HepG2 (cell line): ENCODE measurements around the gene CHST10. TPM values are rescaled to one million over a fixed set of nuclear protein-coding genes. Genes with fewer than 3 reads are reported as not detected.

ENCODE experiments used
- ATAC-seq: fragments of 200-7000 bp; cut with Tn5 transposase; 3 replicates; pipeline ENCODE4 v1.9.1; 2020; ENCODE audit warnings: mild to moderate bottlenecking, moderate library complexity
- BruUV-seq: library from RNA; stranded (reverse); fragments of 400-500 nt; replicated peaks from 2 replicates; lab custom pipeline; 2021; lab: Mats Ljungman, UMichigan
- CTCF ChIA-PET: fragments of 300-600 bp; formaldehyde crosslinking; extraction: SDS; loops from one replicate; lab custom pipeline; 2021; ENCODE audit warnings: low total read pairs, inconsistent platforms, low intra/inter-chr PET ratio; lab: Yijun Ruan, JAX
- POLR2A ChIA-PET: fragments of 350-600 bp; sonication (Branson Sonifier 250); formaldehyde crosslinking; loops from one replicate; lab custom pipeline; 2020; ENCODE audit warnings: antibody characterized with exemption, inconsistent platforms; lab: Yijun Ruan, JAX
- DNase-seq: peaks from one replicate; pipeline ENCODE4 v3.0.0-alpha.2; 2015; ENCODE audit warnings: low spot score
- FAIRE-seq: peaks from 3 replicates; lab custom pipeline; 2011; peaks lifted over from hg19 to GRCh38; lab: Jason Lieb, UNC
- H2AFZ ChIP-seq: one replicate; pipeline ENCODE4 v1.6.1; 2011; ENCODE audit warnings: low read length, inconsistent platforms
- H3K27ac ChIP-seq: fragments of 300-600 bp; 3 replicates; pipeline ENCODE4 v1.8.0; 2011; ENCODE audit warnings: mixed run types, mild to moderate bottlenecking, mixed read lengths, low read length, inconsistent platforms; ENCODE audit not compliant: insufficient read depth; ENCODE audit errors: extremely low read length
- H3K27me3 ChIP-seq, 2 experiments: fragments of 200-600 bp in 1 of 2; 2 replicates in 1 of 2; 3 replicates in 1 of 2; pipeline versions ENCODE4 v1.6.0 to v1.8.0; 2011; ENCODE audit warnings: low read length in 2 of 2, mild to moderate bottlenecking in 2 of 2, moderate library complexity in 2 of 2, inconsistent platforms in 1 of 2; ENCODE audit not compliant: insufficient read depth in 2 of 2, control insufficient read depth in 1 of 2
- H3K36me3 ChIP-seq, 2 experiments: fragments of 200-600 bp in 1 of 2; replicated peaks in 1 of 2; 2 replicates in 1 of 2; 3 replicates in 1 of 2; pipeline versions ENCODE4 v1.5.1 to v1.8.0; 2011; ENCODE audit warnings: low read length in 2 of 2, inconsistent platforms in 1 of 2; ENCODE audit not compliant: insufficient read depth in 2 of 2, control insufficient read depth in 1 of 2
- H3K4me1 ChIP-seq: 2 replicates; pipeline ENCODE4 v1.5.1; 2012; ENCODE audit warnings: low read length, inconsistent platforms; ENCODE audit not compliant: insufficient read depth
- H3K4me2 ChIP-seq: 2 replicates; pipeline ENCODE4 v1.6.0; 2011; ENCODE audit warnings: low read depth, low read length, inconsistent platforms
- H3K4me3 ChIP-seq, 3 experiments: fragments of 200-600 bp in 1 of 3; sonication (generic), shearing (Covaris generic) in 1 of 3; replicated peaks in 1 of 3; 2 replicates each; pipeline ENCODE4 v1.5.1; 2011 to 2016; ENCODE audit warnings: low read length in 3 of 3, inconsistent platforms in 2 of 3, low read depth in 2 of 3, mild to moderate bottlenecking in 2 of 3, control low read depth in 1 of 3, mixed read lengths in 1 of 3; ENCODE audit not compliant: insufficient read depth in 1 of 3
- H3K79me2 ChIP-seq: one replicate; pipeline ENCODE4 v1.6.1; 2011; ENCODE audit warnings: low read length, inconsistent platforms; ENCODE audit not compliant: insufficient read depth
- H3K9ac ChIP-seq: 2 replicates; pipeline ENCODE4 v1.6.0; 2011; ENCODE audit warnings: mild to moderate bottlenecking, low read depth, low read length, inconsistent platforms; ENCODE audit not compliant: insufficient read depth
- H3K9me3 ChIP-seq: 2 replicates; pipeline ENCODE4 v1.5.1; 2012; ENCODE audit warnings: mild to moderate bottlenecking, low read length
- H4K20me1 ChIP-seq: 2 replicates; pipeline ENCODE4 v1.6.0; 2011; ENCODE audit warnings: inconsistent platforms, mild to moderate bottlenecking, low read length, moderate library complexity; ENCODE audit not compliant: insufficient read depth
- AGO1 ChIP-seq: fragments of 200-400 bp; formaldehyde crosslinking; IDR thresholded peaks from 2 replicates; pipeline ENCODE4 v1.6.1; 2017; ENCODE audit warnings: mild to moderate bottlenecking, low read depth, low read length, moderate library complexity; ENCODE audit not compliant: poor library complexity, severe bottlenecking
- DDIT3 ChIP-seq: sonication (generic); formaldehyde crosslinking; IDR thresholded peaks from 2 replicates; pipeline ENCODE4 v1.4.0; 2020; ENCODE audit warnings: mild to moderate bottlenecking, missing genetic modification reagents
- NR2F2 ChIP-seq: IDR thresholded peaks from 2 replicates; pipeline ENCODE4 v1.6.1; 2012; ENCODE audit warnings: low read depth, inconsistent platforms, borderline replicate concordance
- PITX1 ChIP-seq: sonication (generic); formaldehyde crosslinking; IDR thresholded peaks from 2 replicates; pipeline ENCODE4 v1.5.1; 2020; ENCODE audit warnings: mild to moderate bottlenecking, missing genetic modification reagents
- ZNF230 ChIP-seq: sonication (generic); formaldehyde crosslinking; IDR thresholded peaks from 2 replicates; pipeline ENCODE4 v1.4.0; 2020; ENCODE audit warnings: mild to moderate bottlenecking, missing genetic modification reagents
- ZNF329 ChIP-seq: sonication (generic); formaldehyde crosslinking; IDR thresholded peaks from 2 replicates; pipeline ENCODE4 v1.9.0; 2021; ENCODE audit warnings: low read depth, mild to moderate bottlenecking, missing genetic modification reagents
- ZNF33B ChIP-seq: sonication (generic); formaldehyde crosslinking; IDR thresholded peaks from 2 replicates; pipeline ENCODE4 v1.5.1; 2020; ENCODE audit warnings: mild to moderate bottlenecking, missing genetic modification reagents
- ZNF484 ChIP-seq: sonication (generic); formaldehyde crosslinking; IDR thresholded peaks from 2 replicates; pipeline ENCODE4 v1.5.1; 2020; ENCODE audit warnings: mild to moderate bottlenecking, low read depth, missing genetic modification reagents, borderline replicate concordance
- ZNF567 ChIP-seq: sonication (generic); formaldehyde crosslinking; IDR thresholded peaks from 2 replicates; pipeline ENCODE4 v1.8.1; 2023; ENCODE audit warnings: mild to moderate bottlenecking, missing genetic modification reagents, borderline replicate concordance
- ZNF572 ChIP-seq: sonication (generic); formaldehyde crosslinking; IDR thresholded peaks from 2 replicates; pipeline ENCODE4 v1.5.1; 2020; ENCODE audit warnings: mild to moderate bottlenecking, missing genetic modification reagents
- ZNF614 ChIP-seq: IDR thresholded peaks from 2 replicates; pipeline ENCODE4 v1.6.1; 2018; ENCODE audit warnings: missing biosample characterization, missing genetic modification reagents, inconsistent platforms, borderline replicate concordance
- ZSCAN21 ChIP-seq: sonication (generic); formaldehyde crosslinking; IDR thresholded peaks from 2 replicates; pipeline ENCODE4 v1.8.0; 2022; ENCODE audit warnings: mild to moderate bottlenecking, missing genetic modification reagents, moderate library complexity, borderline replicate concordance
- WGBS: methylation state at CpG from one replicate; pipeline ENCODE4 v1.1.6; 2017; ENCODE audit warnings: low lambda C conversion rate; 5-methylcytosine and 5-hydroxymethylcytosine counted together
- in situ Hi-C: cut with HindIII; loops from 2 replicates; pipeline ENCODE4 v1.10.0; 2017; ENCODE audit warnings: low pct_unique_long_range_greater_than_20kb; ENCODE audit not compliant: extremely low pct_ligation_motif_present
- intact Hi-C: fragments of 100-400 bp; cut with micrococcal nuclease; formaldehyde crosslinking; loops from one replicate; pipeline ENCODE4 v1.10.0; 2022; ENCODE audit not compliant: unreplicated experiment
- polyA plus RNA-seq, 8 experiments: library from polyadenylated mRNA; depleted of rRNA in 3 of 8; stranded (reverse) in 7 of 8; unstranded in 1 of 8; fragments of >200 nt; fragmentation: Illumina TruSeq in 4 of 8; extraction: Trizol in 4 of 8; gene quantifications; 2 replicates each; pipeline versions ENCODE4 v1.2.1 to v1.2.3, GENCODE V29; 2011 to 2016; ENCODE audit warnings: low read depth in 4 of 8, missing spikeins in 1 of 8, mixed read lengths in 1 of 8; ENCODE audit not compliant: insufficient read depth in 1 of 8
- total RNA-seq, 5 experiments: library from RNA; depleted of rRNA; stranded (reverse); fragments of >200 nt; fragmentation: Illumina TruSeq; extraction: Trizol; gene quantifications; 2 replicates each; pipeline ENCODE4 v1.2.3, GENCODE V29; 2016; ENCODE audit warnings: low read depth in 1 of 5
- TF ChIP-seq, protein P1 (sequence below): sonication (generic); formaldehyde crosslinking; conservative IDR thresholded peaks from 2 replicates; pipeline ENCODE4 v1.4.0; 2020; ENCODE audit warnings: missing genetic modification reagents
- TF ChIP-seq, protein P2 (sequence below): sonication (generic); formaldehyde crosslinking; IDR thresholded peaks from 2 replicates; pipeline ENCODE4 v1.4.0; 2020; ENCODE audit warnings: mild to moderate bottlenecking, low read depth, missing genetic modification reagents

The CHST10 gene
- total and polyA plus RNA-seq, 2 of the 13 experiments (the other 11 are each of a cell fraction or from before 2014, with no cell fraction given): 10.5 to 14.2 TPM

DNA sequence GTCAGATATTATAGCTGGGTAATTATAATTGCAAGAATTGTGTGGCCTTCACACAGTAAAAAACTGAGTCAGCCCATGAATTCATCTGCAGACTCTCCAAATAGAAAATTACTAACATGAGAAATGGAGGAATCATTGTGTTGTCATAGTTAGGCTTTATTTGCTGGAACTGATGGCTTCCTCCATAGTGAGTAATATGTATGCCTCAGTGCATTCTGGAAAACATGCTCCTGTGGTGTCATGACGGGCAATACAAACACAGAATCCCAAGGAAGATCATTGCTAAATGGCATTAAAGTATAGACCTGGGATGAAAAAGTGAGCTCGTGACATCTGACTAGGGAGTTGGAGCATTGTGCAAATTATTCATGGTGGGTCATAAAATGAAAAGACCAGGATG is 29.2 kb upstream of the CHST10 start:
- Histone ChIP-seq H3K4me1 (no peaks in the 10 kb centered on the region), H3K36me3 (no peaks in the 10 kb centered on the region), H3K79me2 (no peaks in the 10 kb centered on the region), H3K27ac (no peak overlapping the region), H3K27me3 (peaks cover 0 to 22% of the 10 kb centered on the region in 2 experiments; a peak in 3 of 5 replicates), H3K4me2 (no peak overlapping the region), H3K9me3 (no peaks in the 10 kb centered on the region), H4K20me1 (no peaks in the 10 kb centered on the region), H3K4me3 (no peak overlapping the region), H3K9ac (no peak overlapping the region), H2AFZ (no peak overlapping the region)
- BruUV-seq: no TSS peak
- intact Hi-C loops (no loop called here), in situ Hi-C loops (no loop called here)
- no peak for ATAC-seq
- ChIA-PET POLR2A (no interaction called here), CTCF (no interaction called here)
- DNase-seq: no peak
- TF ChIP-seq ZNF572 (CRISPR knock-in tag) (no peak), ZNF567 (no peak), PITX1 (CRISPR knock-in tag) (no peak), ZSCAN21 (CRISPR knock-in tag) (no peak), NR2F2 (no peak)
- WGBS: 2% methylated on average over 2 of the region's 2 CpGs
- no peak for FAIRE-seq

DNA sequence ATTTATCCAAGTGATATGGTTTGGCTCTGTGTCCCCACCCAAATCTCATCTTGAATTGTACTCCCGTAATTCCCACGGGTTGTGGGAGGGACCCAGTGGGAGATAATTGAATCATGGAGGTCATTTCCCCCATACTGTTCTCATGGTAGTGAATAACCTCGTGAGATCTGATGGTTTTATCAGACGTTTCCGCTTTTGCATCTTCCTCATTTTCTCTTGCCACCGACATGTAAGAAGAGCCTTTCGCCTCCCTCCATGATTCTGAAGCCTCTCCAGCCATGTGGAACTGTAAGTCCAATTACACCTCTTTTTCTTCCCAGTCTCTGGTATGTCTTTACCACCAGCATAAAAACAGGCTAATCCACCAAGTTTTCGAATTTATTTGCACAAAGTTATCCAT is 20.3 kb upstream of the CHST10 start:
- H3K9ac ChIP-seq: no peak overlapping the region
- in situ Hi-C loops: no loop called here
- no peaks in the 10 kb centered on the region for H3K9me3 ChIP-seq
- H3K27me3 ChIP-seq: peaks cover 1 to 15% of the 10 kb centered on the region in 2 experiments; a peak in 3 of 5 replicates
- no peak overlapping the region for H3K4me3 ChIP-seq
- no TSS peak for BruUV-seq
- no peak overlapping the region for H3K4me2 ChIP-seq
- H4K20me1 ChIP-seq: no peaks in the 10 kb centered on the region
- no peak for DNase-seq
- POLR2A ChIA-PET: no interaction called here
- no peaks in the 10 kb centered on the region for H3K4me1 ChIP-seq
- H2AFZ ChIP-seq: no peak overlapping the region
- no peak overlapping the region for H3K27ac ChIP-seq
- no peaks in the 10 kb centered on the region for H3K36me3 ChIP-seq
- no peak for FAIRE-seq
- 34% methylated on average over 8 of the region's 8 CpGs for WGBS
- no peaks in the 10 kb centered on the region for H3K79me2 ChIP-seq
- ATAC-seq: no peak
- intact Hi-C loops: no loop called here
- CTCF ChIA-PET: no interaction called here
- no peak for TF ChIP-seq ZNF614 (CRISPR knock-in tag)
- no peak for TF ChIP-seq DDIT3
- TF ChIP-seq ZNF329: no peak
- no peak for TF ChIP-seq ZNF484 (CRISPR knock-in tag)
- TF ChIP-seq ZNF33B (CRISPR knock-in tag): no peak
- TF ChIP-seq, protein P1, sequence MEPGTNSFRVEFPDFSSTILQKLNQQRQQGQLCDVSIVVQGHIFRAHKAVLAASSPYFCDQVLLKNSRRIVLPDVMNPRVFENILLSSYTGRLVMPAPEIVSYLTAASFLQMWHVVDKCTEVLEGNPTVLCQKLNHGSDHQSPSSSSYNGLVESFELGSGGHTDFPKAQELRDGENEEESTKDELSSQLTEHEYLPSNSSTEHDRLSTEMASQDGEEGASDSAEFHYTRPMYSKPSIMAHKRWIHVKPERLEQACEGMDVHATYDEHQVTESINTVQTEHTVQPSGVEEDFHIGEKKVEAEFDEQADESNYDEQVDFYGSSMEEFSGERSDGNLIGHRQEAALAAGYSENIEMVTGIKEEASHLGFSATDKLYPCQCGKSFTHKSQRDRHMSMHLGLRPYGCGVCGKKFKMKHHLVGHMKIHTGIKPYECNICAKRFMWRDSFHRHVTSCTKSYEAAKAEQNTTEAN (CRISPR knock-in tag): no peak
- no peak for TF ChIP-seq AGO1
- TF ChIP-seq ZNF230 (CRISPR knock-in tag): no peak
- TF ChIP-seq, protein P2, sequence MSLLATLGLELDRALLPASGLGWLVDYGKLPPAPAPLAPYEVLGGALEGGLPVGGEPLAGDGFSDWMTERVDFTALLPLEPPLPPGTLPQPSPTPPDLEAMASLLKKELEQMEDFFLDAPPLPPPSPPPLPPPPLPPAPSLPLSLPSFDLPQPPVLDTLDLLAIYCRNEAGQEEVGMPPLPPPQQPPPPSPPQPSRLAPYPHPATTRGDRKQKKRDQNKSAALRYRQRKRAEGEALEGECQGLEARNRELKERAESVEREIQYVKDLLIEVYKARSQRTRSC: no peak
